Neural progenitor cell (in vitro differentiated cells): ENCODE measurements around the gene LYPLA2. TPM values are rescaled to one million over a fixed set of nuclear protein-coding genes. Genes with fewer than 3 reads are reported as not detected.
"Not testable (repeated sequence)": the region's sequence is repeated elsewhere in the genome, so short reads cannot be mapped to it uniquely, and the experiment has no call there.

Experiments used
- DNase-seq: peaks from one replicate; pipeline ENCODE4 v3.0.0-alpha.2; 2016; ENCODE audit warnings: low spot score
- H2AFZ ChIP-seq: fragments of 200-600 bp; sonication (generic); replicated peaks from 2 replicates; pipeline ENCODE4 v1.6.1; 2016; ENCODE audit warnings: antibody characterized with exemption
- H3F3A ChIP-seq: fragments of 200-600 bp; sonication (generic); 2 replicates; pipeline ENCODE4 v1.6.1; 2016; ENCODE audit warnings: antibody characterized with exemption, low read depth
- H3K27ac ChIP-seq: fragments of 200-600 bp; sonication (generic); 2 replicates; pipeline ENCODE4 v1.5.1; 2016; ENCODE audit warnings: mild to moderate bottlenecking
- H3K27me3 ChIP-seq: fragments of 200-600 bp; sonication (generic); 2 replicates; pipeline ENCODE4 v1.6.1; 2016; ENCODE audit warnings: mild to moderate bottlenecking, moderate library complexity
- H3K36me3 ChIP-seq: fragments of 200-600 bp; sonication (generic); 2 replicates; pipeline ENCODE4 v1.5.1; 2016
- H3K4me1 ChIP-seq: fragments of 200-600 bp; sonication (generic); 2 replicates; pipeline ENCODE4 v1.6.1; 2016; ENCODE audit warnings: mixed run types
- H3K4me2 ChIP-seq: fragments of 200-600 bp; sonication (generic); 2 replicates; pipeline ENCODE4 v1.6.1; 2016
- H3K4me3 ChIP-seq: fragments of 200-600 bp; sonication (generic); 2 replicates; pipeline ENCODE4 v1.5.1; 2016
- H3K79me2 ChIP-seq: fragments of 200-600 bp; sonication (generic); 2 replicates; pipeline ENCODE4 v1.6.1; 2016; ENCODE audit warnings: low read depth
- H3K9ac ChIP-seq: fragments of 200-600 bp; sonication (generic); 2 replicates; pipeline ENCODE4 v1.6.1; 2016
- H3K9me3 ChIP-seq: fragments of 200-600 bp; sonication (generic); 2 replicates; pipeline ENCODE4 v1.5.1; 2016; ENCODE audit warnings: low read depth
- H4K20me1 ChIP-seq: fragments of 200-600 bp; sonication (generic); 2 replicates; pipeline ENCODE4 v1.6.1; 2016; ENCODE audit warnings: low read depth
- H3K27ac Mint-ChIP-seq: 3 replicates; pipeline ENCODE4 v1.8.0; 2021; ENCODE audit warnings: mixed read lengths
- H3K27me3 Mint-ChIP-seq: 2 replicates; pipeline ENCODE4 v1.8.0; 2022; ENCODE audit warnings: low read depth, mild to moderate bottlenecking, inconsistent platforms, moderate library complexity, mixed read lengths; ENCODE audit not compliant: insufficient read depth
- H3K36me3 Mint-ChIP-seq: 3 replicates; pipeline ENCODE4 v1.8.0; 2021; ENCODE audit warnings: mixed read lengths
- H3K4me1 Mint-ChIP-seq: 3 replicates; pipeline ENCODE4 v1.8.0; 2021; ENCODE audit warnings: mixed read lengths
- H3K4me3 Mint-ChIP-seq: 3 replicates; pipeline ENCODE4 v1.8.0; 2021; ENCODE audit warnings: mild to moderate bottlenecking, moderate library complexity, mixed read lengths
- H3K9me3 Mint-ChIP-seq: 3 replicates; pipeline ENCODE4 v1.8.0; 2020; ENCODE audit warnings: mixed read lengths
- EZH2 ChIP-seq: fragments of 200-600 bp; sonication (generic); IDR thresholded peaks from 2 replicates; pipeline ENCODE4 v1.6.1; 2017; ENCODE audit warnings: antibody characterized with exemption, mild to moderate bottlenecking, moderate library complexity
- EZH2phosphoT487 ChIP-seq: fragments of 200-600 bp; sonication (generic); IDR thresholded peaks from 2 replicates; pipeline ENCODE4 v1.6.1; 2017; ENCODE audit warnings: antibody characterized with exemption
- total RNA-seq: library from RNA; depleted of rRNA; stranded (reverse); fragments of >200 nt; gene quantifications from 2 replicates; pipeline ENCODE4 v1.2.3, GENCODE V29; 2015; ENCODE audit warnings: low replicate concordance
- TF ChIP-seq, protein P1 (sequence below): fragments of 200-600 bp; sonication (generic); IDR thresholded peaks from 2 replicates; pipeline ENCODE4 v1.5.1; 2017; ENCODE audit warnings: antibody characterized with exemption, mild to moderate bottlenecking

The LYPLA2 gene
- total RNA-seq, 1 donor from 2014 or later = 41.8 TPM

- TF ChIP-seq EZH2phosphoT487 = no peak
- TF ChIP-seq, protein P1, sequence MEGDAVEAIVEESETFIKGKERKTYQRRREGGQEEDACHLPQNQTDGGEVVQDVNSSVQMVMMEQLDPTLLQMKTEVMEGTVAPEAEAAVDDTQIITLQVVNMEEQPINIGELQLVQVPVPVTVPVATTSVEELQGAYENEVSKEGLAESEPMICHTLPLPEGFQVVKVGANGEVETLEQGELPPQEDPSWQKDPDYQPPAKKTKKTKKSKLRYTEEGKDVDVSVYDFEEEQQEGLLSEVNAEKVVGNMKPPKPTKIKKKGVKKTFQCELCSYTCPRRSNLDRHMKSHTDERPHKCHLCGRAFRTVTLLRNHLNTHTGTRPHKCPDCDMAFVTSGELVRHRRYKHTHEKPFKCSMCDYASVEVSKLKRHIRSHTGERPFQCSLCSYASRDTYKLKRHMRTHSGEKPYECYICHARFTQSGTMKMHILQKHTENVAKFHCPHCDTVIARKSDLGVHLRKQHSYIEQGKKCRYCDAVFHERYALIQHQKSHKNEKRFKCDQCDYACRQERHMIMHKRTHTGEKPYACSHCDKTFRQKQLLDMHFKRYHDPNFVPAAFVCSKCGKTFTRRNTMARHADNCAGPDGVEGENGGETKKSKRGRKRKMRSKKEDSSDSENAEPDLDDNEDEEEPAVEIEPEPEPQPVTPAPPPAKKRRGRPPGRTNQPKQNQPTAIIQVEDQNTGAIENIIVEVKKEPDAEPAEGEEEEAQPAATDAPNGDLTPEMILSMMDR = no peak
- Mint-ChIP-seq H3K9me3 (no peaks in the 10 kb centered on the region), H3K4me1 (peaks cover 24% of the 10 kb centered on the region), H3K4me3 (peak overlapping the region; percentile 94), H3K27ac (no peak overlapping the region), H3K36me3 (peaks cover 3% of the 10 kb centered on the region), H3K27me3 (no peaks in the 10 kb centered on the region)
- Histone ChIP-seq H4K20me1 (peaks cover 17% of the 10 kb centered on the region), H3K79me2 (peaks cover 68% of the 10 kb centered on the region), H3K9ac (no peak overlapping the region), H3K4me2 (peak overlapping the region; percentile 96), H3K4me3 (no peak overlapping the region), H3K27me3 (no peaks in the 10 kb centered on the region), H2AFZ (no peak overlapping the region), H3K9me3 (no peaks in the 10 kb centered on the region), H3F3A (peaks cover 16% of the 10 kb centered on the region), H3K4me1 (peaks cover 13% of the 10 kb centered on the region), H3K36me3 (peaks cover 4% of the 10 kb centered on the region), H3K27ac (no peak overlapping the region)
- no peak for DNase-seq
Observed at GRCh38 chr1:23779826-23780371, 11.0 kb upstream of the LYPLA2 start.

- Histone ChIP-seq H4K20me1 (peaks cover 19% of the 10 kb centered on the region), H3K79me2 (peaks cover 49% of the 10 kb centered on the region), H3F3A (peaks cover 11% of the 10 kb centered on the region)
- not testable (repeated sequence) for H3K27me3 Mint-ChIP-seq, H3K9me3 Mint-ChIP-seq, H3K4me3 ChIP-seq, H2AFZ ChIP-seq, H3K4me2 ChIP-seq, H3K27me3 ChIP-seq, H3K4me3 Mint-ChIP-seq, H3K9me3 ChIP-seq, H3K36me3 ChIP-seq, H3K27ac ChIP-seq, DNase-seq, H3K4me1 ChIP-seq, H3K27ac Mint-ChIP-seq, H3K9ac ChIP-seq
- Mint-ChIP-seq H3K4me1 (peaks cover 13% of the 10 kb centered on the region), H3K36me3 (peaks cover 23% of the 10 kb centered on the region)
Observed at GRCh38 chr1:23783141-23783540, 7.8 kb upstream of the LYPLA2 start.

GRCh38 chr1:23784846-23785245, 6.1 kb upstream of the LYPLA2 start:
- H3K27ac ChIP-seq = no peak overlapping the region
- H3F3A ChIP-seq = peaks cover 14% of the 10 kb centered on the region
- H3K27ac Mint-ChIP-seq = no peak overlapping the region
- H3K9me3 ChIP-seq = no peaks in the 10 kb centered on the region
- TF ChIP-seq EZH2 (no peak), EZH2phosphoT487 (no peak)
- TF ChIP-seq, protein P1 = no peak
- no peaks in the 10 kb centered on the region for H3K27me3 ChIP-seq
- no peak overlapping the region for H3K9ac ChIP-seq
- peaks cover 6% of the 10 kb centered on the region for H4K20me1 ChIP-seq
- H3K4me1 Mint-ChIP-seq = peaks cover 4% of the 10 kb centered on the region
- no peak for DNase-seq
- H3K4me3 ChIP-seq = no peak overlapping the region
- no peak overlapping the region for H2AFZ ChIP-seq
- no peak overlapping the region for H3K4me3 Mint-ChIP-seq
- H3K4me2 ChIP-seq = no peak overlapping the region
- H3K36me3 Mint-ChIP-seq = peaks cover 24% of the 10 kb centered on the region
- H3K79me2 ChIP-seq = peaks cover 33% of the 10 kb centered on the region
- no peaks in the 10 kb centered on the region for H3K4me1 ChIP-seq
- no peaks in the 10 kb centered on the region for H3K27me3 Mint-ChIP-seq
- H3K36me3 ChIP-seq = peaks cover 4% of the 10 kb centered on the region
- H3K9me3 Mint-ChIP-seq = no peaks in the 10 kb centered on the region

DNA sequence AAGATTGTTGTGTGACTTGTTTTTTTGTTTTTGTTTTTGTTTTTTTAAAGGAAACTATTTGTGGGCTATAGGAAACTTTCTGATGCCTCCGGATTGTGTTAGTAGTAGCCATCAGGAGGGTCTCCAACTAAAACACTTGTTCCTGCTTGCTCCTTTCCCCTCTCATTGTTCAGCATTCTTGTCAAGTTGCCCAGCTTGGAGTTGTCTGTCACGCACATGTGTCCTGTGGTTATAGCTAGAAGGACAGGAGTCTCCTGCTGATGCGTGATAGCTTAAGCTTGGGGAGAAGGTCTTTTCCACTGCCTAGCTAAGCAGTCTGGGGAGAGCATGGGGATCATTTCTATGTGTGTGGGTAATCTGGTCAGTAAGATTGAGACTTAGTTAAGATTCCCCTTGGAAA, 3.2 kb upstream of the LYPLA2 start:
- Histone ChIP-seq H3F3A (peaks cover 26% of the 10 kb centered on the region), H3K9me3 (no peaks in the 10 kb centered on the region), H3K36me3 (peaks cover 4% of the 10 kb centered on the region), H3K27ac (no peak overlapping the region), H3K9ac (no peak overlapping the region), H4K20me1 (peaks cover 6% of the 10 kb centered on the region), H3K4me3 (no peak overlapping the region), H3K79me2 (peaks cover 30% of the 10 kb centered on the region), H2AFZ (no peak overlapping the region), H3K27me3 (no peaks in the 10 kb centered on the region), H3K4me2 (no peak overlapping the region), H3K4me1 (peaks cover 3% of the 10 kb centered on the region)
- DNase-seq = no peak
- Mint-ChIP-seq H3K9me3 (no peaks in the 10 kb centered on the region), H3K27ac (no peak overlapping the region), H3K4me3 (no peak overlapping the region), H3K4me1 (peaks cover 15% of the 10 kb centered on the region), H3K27me3 (no peaks in the 10 kb centered on the region), H3K36me3 (peaks cover 21% of the 10 kb centered on the region)
- no peak for TF ChIP-seq EZH2
- TF ChIP-seq, protein P1 = no peak
- TF ChIP-seq EZH2phosphoT487 = no peak
